HG02885 (cell line): ENCODE data around the gene DISP2.

ENCODE experiments used
- ATAC-seq: cut with Tn5 transposase; IDR thresholded peaks from one replicate; pipeline ENCODE4 v1.9.1; 2021; ENCODE audit warnings: mild to moderate bottlenecking; ENCODE audit not compliant: unreplicated experiment, poor library complexity

DISP2 gene

GRCh38 chr15:40325188-40325587, 32.8 kb upstream of the DISP2 start:
- ATAC-seq = no peak

GRCh38 chr15:40325700-40326099, 32.3 kb upstream of the DISP2 start:
- ATAC-seq = no peak

GRCh38 chr15:40327457-40327856, 30.6 kb upstream of the DISP2 start:
- no peak for ATAC-seq

GRCh38 chr15:40328176-40328575, 29.8 kb upstream of the DISP2 start:
- ATAC-seq = no peak

GRCh38 chr15:40328751-40329150, 29.3 kb upstream of the DISP2 start:
- no peak for ATAC-seq

- no peak for ATAC-seq
These were observed 28.2 kb upstream of the DISP2 start for GRCh38 chr15:40329804-40330203.

- no peak for ATAC-seq
These were observed 27.6 kb upstream of the DISP2 start for GRCh38 chr15:40330368-40330836.

- no peak for ATAC-seq
These were observed 27.0 kb upstream of the DISP2 start for GRCh38 chr15:40331026-40331425.

GRCh38 chr15:40331637-40332036, 26.4 kb upstream of the DISP2 start:
- no peak for ATAC-seq

- no peak for ATAC-seq
These were observed 25.8 kb upstream of the DISP2 start for GRCh38 chr15:40332113-40332781.

GRCh38 chr15:40333922-40334492, 24.0 kb upstream of the DISP2 start:
- ATAC-seq = no peak

- ATAC-seq = no peak
These were observed 23.5 kb upstream of the DISP2 start for GRCh38 chr15:40334541-40334940.

GRCh38 chr15:40334941-40335795, 22.9 kb upstream of the DISP2 start:
- no peak for ATAC-seq

- no peak for ATAC-seq
These were observed 21.9 kb upstream of the DISP2 start for GRCh38 chr15:40335938-40336743.

GRCh38 chr15:40336744-40337122, 21.3 kb upstream of the DISP2 start:
- no peak for ATAC-seq

GRCh38 chr15:40337597-40337996, 20.4 kb upstream of the DISP2 start:
- ATAC-seq = no peak

GRCh38 chr15:40338041-40338657, 19.9 kb upstream of the DISP2 start:
- ATAC-seq = peak; percentile 63

GRCh38 chr15:40338921-40339620, 18.9 kb upstream of the DISP2 start:
- no peak for ATAC-seq

- no peak for ATAC-seq
These were observed 18.4 kb upstream of the DISP2 start for GRCh38 chr15:40339621-40339945.
